NCI-H69 (cell line): ENCODE measurements around the gene ABCC11.
A peak's percentile ranks its signal among the peaks of the same experiment; 100 is the strongest.

Experiments used
- DNase-seq: peaks from one replicate; lab custom pipeline; 2025; lab: John Stamatoyannopoulos, UW

Gene ABCC11

DNA sequence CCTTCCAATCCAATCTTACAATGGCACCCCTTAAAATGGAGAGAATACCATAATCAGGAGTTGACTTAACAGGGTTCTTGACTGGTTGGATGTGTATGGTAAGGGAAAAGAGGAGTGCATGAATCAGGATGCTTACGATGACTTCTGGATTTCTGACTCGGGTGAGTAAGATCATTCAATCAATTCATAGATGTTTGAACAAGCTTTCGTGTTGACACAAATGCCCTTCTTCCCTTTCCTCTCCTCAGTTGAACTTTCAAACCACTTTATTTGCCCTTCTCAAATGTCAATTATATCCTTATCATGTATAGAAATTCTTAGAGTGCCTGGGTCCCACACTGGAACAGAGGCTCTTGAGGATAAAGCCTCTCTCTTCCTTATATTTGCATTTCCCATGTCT is 117.4 kb downstream of the ABCC11 start:
- DNase-seq: no peak

DNA sequence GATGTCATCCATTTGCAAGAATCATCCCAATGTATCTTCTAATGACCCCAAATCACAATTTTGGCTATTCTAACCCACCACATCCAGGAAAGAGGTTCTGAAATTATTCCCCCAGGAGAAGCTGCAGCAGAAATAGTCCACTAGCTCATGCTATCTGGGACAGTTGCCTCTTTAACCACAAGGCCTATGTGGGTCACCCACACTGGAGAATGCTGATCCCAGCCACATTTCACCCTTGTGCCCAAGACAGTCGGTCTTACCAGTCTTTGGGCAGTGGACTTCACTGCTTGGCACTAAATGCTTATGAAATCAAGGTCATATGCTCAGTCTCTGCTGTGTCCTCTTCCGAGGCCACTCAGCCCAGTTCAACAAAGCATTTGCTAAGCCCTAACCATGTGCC is 118.6 kb downstream of the ABCC11 start:
- DNase-seq: no peak

DNA sequence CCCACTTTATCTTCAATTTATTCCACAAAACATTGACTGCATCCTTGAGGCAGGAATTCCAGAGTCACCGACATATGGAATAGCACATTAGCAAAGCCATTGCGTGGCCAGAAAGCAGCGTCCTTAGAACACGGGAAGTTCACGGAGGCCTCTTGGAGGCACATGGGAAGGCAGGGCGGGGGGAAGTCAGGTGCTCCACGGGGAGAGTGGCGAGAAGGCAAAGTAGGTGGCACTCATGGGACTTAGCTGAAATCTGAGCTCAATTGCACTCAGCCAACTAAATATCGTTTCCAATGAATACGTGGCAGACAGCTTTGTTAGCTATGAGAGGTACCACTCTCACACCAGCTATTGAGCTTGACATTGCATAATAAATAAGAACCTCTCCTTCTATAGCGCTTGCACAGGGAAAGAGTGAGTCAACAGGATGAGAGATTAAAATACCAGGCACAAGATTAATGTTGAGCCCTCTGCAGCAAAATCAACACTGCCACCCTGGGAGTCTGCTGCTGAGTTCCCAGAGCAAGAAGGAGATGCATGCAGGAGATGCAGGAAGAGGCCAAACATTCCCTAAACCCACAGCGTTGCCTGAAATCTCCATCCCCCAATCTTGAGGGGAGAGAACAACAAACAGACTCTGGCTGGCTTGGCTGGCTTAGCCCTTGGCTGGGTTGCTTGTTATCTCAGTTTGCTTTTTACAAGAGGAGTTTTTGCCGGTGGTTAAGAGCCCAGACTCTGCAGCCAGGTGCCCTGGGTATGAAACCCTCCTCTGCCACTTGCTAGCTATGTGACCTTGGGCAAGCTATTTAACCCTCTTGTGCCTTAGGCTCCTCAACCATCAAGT is 120.3 kb downstream of the ABCC11 start:
- peak; percentile 42 for DNase-seq

DNA sequence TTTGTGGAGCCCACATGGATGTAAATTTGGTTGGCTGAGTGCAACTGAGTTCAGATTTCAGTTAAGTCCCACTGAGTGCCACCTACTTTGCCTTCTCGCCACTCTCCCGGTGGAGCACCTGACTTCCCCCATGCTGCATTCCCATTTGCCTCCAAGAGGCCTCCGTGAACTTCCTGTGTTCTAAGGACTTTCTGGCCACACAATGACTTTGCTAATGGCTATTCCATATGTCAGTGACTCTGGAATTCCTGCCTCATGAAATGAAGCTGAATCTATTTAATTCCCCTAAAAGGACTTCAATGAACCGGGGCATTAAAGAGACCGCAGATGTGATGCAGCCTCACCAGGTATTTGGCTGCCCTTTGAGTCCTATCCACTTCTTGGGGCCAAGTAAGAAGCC is 121.5 kb downstream of the ABCC11 start:
- no peak for DNase-seq

DNA sequence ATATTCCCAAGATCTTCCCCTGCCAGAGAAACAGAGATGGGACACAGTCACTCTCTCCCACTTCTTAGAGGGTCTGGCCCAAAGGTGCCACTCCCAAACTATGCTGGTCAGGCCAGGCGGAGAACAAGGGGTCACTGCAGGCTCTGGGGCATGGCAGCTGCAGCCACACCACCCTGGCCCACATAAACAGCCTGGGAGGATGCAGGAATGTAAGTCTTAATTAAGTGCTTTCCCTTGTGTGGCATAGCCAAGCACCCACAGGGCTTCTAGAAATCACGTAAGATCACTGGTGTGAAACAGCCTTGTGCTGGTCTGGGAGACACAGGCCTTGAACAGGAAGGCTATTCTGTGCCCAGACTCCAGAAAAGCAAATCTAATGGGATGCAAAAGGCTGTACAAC is 123.1 kb downstream of the ABCC11 start:
- no peak for DNase-seq

DNA sequence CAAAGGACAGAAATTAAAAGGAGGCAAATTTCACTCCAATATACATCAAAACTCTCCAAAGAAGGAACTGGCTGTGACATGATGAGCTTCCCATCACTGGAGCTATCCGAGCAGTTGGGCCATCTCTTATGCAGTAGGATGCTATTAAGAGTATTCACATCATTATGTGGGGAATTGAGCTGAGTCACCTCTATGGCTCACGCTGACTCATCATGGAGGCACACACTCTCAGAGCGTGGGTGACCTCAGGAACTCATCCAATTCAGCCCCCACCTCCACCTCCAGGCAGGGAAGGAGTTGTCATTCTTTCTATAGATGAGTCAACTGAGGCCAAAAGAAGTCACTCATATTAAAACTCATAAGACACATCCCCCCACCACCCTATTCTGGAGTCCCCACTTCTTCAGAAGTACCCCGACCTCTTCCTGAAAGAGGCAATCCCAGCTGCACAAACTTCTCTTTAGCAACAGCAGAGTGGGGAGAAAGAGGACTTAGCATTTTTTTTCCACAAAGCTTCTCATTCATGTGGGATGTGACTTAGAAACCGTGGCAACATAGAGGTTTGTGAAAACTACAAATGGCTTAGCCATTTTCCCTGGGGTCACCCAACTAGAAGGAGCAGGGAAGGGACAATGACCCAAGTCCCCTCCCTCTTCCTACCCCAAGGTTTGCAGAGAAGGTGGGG is 124.1 kb downstream of the ABCC11 start:
- DNase-seq: peak; percentile 3

DNA sequence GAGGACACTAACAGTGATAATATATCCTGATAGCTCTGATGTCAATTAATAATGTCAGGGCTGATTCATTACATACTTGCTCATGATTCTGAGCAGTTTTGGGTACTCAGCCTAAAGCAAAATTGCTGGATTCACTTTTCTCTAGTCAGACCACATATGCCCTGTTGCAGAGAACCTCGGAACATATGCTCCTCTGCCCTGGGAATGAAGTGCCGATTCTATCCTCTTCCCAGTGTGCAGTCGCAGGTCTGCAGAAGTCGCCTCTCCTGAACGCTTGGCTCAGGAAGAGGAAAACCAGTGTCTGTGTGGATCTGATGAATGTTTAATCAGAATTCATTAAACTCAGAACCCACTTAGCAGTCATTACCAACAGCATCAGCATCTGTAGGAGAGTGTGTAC is 126.1 kb downstream of the ABCC11 start:
- no peak for DNase-seq

DNA sequence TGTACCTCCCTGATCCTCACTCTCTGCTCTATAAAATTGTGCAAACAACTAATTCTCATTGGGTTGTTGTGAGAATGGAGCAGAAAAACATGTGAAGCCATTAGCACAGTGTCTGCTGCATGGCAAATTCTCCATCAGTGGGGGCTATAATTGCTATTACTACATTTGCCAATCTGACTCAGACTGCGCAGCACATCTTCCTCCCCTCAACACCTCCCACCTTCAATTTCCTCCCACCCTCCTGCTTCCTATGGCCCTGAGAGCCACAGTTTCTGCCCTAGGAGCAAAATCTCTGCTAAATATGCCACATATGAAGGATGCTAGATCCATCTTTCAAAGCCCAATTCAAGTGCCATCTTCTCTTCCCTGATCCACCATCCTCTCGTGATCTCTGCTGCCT is 128.5 kb downstream of the ABCC11 start:
- DNase-seq: no peak

DNA sequence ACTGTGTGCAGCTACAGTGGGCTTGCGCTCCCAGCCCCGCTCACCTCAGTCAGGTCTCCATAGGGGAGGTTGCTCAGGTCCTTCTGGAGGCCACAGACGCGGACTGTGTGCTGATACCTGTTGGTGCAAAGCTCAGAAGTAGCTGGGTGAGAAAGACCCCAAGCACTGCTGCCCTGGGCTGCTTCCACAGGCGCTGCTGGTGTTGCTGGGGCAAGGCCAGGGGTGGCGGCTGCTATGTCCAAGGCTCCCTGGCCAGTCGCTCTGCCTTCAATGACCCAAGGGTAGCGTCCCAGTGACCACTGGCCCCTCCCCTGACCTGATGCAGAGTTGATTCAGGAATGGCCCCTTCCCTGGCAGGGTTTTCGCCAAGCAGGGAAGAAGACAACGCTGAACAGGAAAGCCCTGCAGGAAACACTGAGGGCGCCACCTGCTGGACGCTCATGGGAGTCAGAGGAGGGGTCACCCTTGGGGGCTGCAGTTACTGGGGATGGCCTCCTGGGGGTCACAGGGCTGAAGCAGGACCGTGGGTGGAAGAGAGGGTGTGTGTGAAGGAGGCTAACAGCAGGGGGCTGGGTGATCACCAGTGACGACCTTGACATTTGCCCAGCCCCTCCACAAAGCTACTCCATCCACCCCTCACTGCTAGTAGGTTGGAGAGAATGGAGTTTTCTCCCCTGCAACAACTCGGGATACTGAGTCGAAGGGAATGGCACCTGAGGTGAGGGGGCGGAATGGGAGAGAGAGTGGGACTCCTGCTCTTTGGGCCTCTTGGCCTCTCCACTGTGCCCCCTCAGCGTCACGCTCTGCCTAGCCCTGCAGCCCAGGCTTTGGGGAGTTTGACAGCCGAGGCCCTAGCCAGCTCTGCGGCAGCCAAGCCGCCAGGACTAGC is 129.9 kb downstream of the ABCC11 start:
- peak; percentile 48 for DNase-seq
